ENCODE data around the gene HEATR5A.
A peak's percentile ranks its signal among the peaks of the same experiment; 100 is the strongest.
"Not testable (repeated sequence)": the region's sequence is repeated elsewhere in the genome, so short reads cannot be mapped to it uniquely, and the experiment has no call there.

The HEATR5A gene
- total RNA-seq = 15.9 to 72.7 (median 49.7) reads per million in 18 experiments

GRCh38 chr14:31420319-31421111 lies at the start of gene HEATR5A:
Gene HEATR5A (minus strand): TSS chr14:31420550. CDS start chr14:31402975, 17,575 bp downstream.
- DNase-seq = peak; percentile 94 to 97

DNA sequence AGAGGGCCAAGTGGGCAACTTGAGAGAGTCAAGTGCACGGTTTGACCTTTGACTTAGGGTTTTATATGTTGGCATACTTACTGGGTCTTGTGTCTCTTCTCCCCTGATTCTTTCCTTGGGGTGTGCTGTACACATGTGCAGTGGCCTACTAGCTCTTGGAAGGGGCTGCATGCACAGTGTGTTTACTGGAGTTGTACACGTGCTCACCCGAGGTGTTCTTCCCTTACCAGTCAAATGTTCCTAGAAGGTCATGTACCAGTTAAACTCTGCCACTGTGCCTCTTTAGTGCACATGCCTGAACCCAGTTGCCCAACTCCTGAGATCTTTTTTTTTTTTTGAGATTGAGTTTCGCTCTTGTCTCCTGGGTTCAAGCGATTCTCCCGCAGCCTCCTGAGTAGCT lies 46.2 kb upstream of the HEATR5A start:
- DNase-seq = no peak

GRCh38 chr14:31465111-31465510 lies 44.8 kb upstream of the HEATR5A start:
- DNase-seq = no peak

- not testable (repeated sequence) for DNase-seq
Observed at GRCh38 chr14:31462450-31462849, 42.1 kb upstream of the HEATR5A start.

- DNase-seq = no peak
Observed at GRCh38 chr14:31461545-31461944, 41.2 kb upstream of the HEATR5A start.

GRCh38 chr14:31457665-31458659 lies 37.6 kb upstream of the HEATR5A start:
- DNase-seq = no peak

- DNase-seq = peak; percentile 97
Observed at GRCh38 chr14:31456841-31457664, 36.7 kb upstream of the HEATR5A start, which contains the start of gene DTD2. Gene DTD2 (minus strand): TSS chr14:31457506. CDS start chr14:31457393, 113 bp downstream.

DNA sequence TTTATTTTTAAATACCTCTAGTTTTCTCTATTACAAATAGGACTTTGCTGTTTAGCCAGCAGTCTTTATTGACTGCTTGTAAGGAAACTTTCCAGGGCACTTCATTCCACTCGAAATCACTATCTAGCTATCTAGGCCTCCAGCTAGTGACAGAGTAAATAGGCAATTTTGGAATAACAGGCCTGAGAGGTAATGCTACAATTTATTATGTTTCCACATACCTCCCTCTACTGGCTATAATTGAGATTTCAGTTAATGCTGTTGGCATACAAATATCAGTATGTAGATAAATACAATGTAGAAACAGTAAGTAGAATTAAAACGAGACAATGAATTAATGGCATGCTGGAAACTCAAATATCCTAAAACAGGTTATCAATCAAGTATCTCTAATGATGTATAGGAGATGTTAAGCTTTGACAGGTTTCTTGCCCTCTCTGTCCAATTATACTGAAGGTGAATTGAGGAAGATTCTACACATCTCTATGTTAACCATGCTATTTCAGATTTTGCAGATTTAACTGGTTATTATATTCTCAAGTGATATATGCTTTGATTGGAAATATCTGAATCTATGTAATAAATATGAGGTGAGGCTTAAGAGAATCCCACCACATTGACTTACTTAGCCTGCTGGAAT lies 29.7 kb upstream of the HEATR5A start:
- peak; percentile 13 to 59 for DNase-seq

DNA sequence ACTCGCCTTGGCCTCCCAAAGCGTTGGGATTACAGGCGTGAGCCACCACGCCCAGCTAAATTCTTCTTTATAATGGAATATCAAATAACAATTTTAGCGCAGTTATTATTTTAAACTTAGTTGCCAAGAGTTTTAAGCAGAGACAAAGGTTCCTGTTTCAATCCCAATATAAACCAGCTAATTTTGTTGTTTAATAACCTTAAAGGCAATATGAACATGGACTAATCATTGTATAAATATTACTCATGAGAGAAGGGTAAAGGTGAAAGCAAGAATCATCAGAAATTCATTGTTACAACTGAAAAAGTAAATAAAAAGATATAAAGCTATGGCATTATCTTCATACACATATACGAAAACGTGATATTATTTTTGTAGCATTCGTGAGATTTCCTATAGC lies 28.8 kb upstream of the HEATR5A start:
- DNase-seq = no peak

GRCh38 chr14:31445703-31446102 lies 25.4 kb upstream of the HEATR5A start:
- no peak for DNase-seq

- no peak for DNase-seq
Observed at GRCh38 chr14:31442284-31442683, 21.9 kb upstream of the HEATR5A start.

DNA sequence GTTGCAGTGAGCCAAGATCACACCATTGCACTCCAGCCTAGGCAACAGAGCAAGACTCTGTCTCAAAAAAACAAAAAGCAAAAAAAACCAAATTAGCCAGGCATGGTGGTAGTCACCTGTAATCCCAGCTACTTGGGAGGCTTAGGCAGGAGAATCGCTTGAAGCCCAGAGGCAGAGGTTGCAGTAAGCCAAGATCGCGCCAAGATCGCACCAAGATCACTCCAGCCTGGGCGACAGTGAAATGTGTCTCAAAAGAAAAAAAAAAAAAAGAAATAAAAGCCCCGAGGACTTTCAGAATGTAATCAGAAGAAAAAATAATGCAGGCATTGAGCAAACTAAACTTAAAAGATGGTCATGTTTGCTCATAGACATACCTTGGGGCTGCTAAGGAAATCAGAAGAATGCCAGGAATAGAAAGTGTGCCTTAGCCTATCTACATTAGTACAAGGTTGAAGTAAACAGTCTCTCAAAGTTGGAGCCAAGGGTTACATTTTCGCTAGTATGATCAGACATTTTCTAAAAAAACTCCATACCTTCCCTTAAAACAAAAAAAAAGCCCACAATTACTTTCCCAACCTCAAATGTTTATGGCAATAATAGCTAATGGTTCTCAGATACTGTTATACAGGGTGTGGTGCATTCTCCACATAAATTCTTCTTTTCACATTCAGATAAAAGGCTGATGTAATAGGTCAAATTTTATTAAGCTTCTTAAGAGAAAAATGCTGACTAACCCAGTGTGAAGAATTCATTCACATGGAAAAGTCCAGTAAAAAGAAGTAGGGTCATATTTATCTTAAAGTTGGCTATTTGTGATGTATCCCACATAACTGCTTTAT lies 21.1 kb upstream of the HEATR5A start:
- DNase-seq = no peak

GRCh38 chr14:31440280-31440679 lies 19.9 kb upstream of the HEATR5A start:
- DNase-seq = no peak

DNA sequence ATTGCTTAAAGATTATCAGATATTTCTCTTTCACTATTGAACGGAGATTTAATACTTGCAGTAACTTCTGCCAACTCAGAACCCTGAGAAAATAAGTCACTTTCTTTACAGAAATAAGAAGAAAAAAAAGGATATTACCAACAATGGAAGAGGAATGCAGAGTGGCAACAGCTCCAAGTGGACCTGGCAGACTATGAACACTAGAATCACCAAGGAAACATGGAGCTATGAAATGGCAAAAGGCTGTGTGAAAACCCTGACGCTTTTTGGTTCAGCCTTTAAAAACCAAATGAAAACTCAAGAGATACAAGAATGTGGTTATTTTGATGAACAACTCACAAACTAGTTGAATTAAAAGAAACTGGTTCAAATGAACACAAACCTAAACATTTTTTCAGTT lies 19.2 kb upstream of the HEATR5A start:
- no peak for DNase-seq

GRCh38 chr14:31437045-31437691 lies 16.8 kb upstream of the HEATR5A start:
- DNase-seq = not testable (repeated sequence)

GRCh38 chr14:31435276-31435675 lies 14.9 kb upstream of the HEATR5A start:
- no peak for DNase-seq

DNA sequence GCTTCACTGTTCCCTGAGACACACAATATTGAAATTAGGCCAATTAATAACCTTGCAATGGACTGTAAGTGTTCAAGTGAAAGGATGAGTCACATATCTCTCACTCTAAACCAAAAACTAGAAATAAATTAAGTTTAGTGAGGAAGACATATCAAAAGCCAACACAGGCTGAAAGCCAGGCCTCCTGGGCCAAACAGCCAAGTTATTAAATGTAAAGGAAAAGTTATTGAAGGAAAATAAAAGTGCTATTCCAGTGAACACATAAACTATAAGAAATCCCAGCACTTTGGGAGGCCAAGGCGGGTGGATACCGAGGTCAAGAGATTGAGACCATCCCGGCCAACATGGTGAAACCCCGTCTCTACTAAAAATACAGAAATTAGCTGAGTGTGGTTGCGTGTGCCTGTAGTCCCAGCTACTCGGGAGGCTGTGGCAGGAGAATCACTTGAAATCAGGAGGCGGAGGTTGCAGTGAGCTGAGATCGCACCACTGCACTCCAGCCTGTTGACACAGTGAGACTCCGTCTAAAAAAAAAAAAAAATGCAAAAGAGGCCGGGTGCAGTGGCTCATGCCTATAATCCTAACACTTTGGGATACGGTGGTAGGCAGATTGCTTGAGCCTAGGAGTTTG lies 10.4 kb upstream of the HEATR5A start:
- DNase-seq = no peak

DNA sequence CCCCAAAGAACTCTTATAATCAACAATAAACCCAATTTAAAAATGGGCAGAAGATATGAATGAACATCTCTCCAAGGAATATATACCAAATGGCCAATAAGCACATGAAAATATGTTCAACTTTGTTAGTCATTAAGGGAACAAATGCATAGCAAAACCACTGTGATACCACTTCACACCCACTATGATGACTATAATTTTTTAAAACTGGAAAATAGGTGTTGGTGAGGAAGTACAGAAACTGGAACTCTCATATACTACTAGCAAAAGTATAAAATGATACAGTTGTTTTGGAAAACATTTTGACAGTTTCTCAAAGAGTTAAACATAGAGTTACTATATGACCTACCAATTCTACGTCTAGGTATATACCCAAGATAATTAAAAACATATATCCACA lies 9.4 kb upstream of the HEATR5A start:
- DNase-seq = no peak

DNA sequence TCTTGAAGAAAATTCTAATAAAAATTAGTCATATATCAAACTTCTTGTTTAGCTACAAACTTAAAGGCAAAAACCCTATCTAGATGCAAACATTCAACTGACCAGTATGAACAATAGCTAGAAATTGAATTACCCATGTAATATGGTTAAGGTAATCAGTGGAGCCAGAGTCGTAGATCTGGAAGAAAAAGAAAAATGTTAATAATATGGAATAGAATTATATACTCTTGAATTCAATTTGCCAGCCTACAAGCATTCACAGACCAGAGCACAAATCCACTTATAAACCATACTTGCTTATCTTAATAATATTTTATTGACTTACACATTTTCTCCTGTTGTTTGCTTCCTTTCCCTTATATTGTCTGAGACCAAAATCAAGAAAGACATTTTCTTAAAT lies 7.7 kb upstream of the HEATR5A start:
- DNase-seq = no peak

DNA sequence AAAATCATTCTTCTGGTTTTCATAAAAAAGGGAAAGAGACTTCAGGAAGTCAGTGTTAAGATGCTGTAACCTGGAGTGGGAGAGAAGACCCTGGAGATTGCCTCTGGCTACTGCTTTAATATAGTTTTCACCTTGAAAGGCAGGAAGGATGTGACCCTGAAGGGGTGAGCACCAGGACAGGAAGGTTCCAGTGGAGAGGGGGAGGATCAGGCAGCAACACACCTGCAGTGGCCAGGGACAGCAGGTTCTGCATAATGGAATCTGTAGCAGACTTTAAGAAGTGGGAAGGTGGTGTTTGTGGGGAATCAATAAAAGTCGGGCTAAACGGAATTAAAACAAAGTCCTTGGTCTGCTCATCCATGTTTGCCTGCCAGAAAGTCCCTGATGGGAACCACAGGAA lies 6.3 kb upstream of the HEATR5A start:
- no peak for DNase-seq
